Measurements from ENCODE around the gene TMEM132E. TPM values are rescaled to one million over a fixed set of nuclear protein-coding genes. Genes with fewer than 3 reads are reported as not detected.

TMEM132E gene
- total and polyA plus RNA-seq, 7 donors = 0.01 to 0.26 (median 0.03) TPM; not detected in 4

- Histone ChIP-seq H3K9me3 (no peaks in the 10 kb centered on the region), H3K36me3 (ENCODE audit: insufficient read depth in 1 of 2, low read depth in 1 of 2) (no peaks in the 10 kb centered on the region), H3K4me1 (no peaks in the 10 kb centered on the region), H3K4me3 (no peak overlapping the region), H3K27ac (no peak overlapping the region), H3K27me3 (ENCODE audit: insufficient read depth in 3 of 3, low read length in 2 of 3) (peaks cover 0 to 36% (median 9%) of the 10 kb centered on the region in 3 donors)
- 58 to 71% (median 69%) methylated on average over 5 of the region's 5 CpGs for WGBS, 3 donors
- ATAC-seq (no peak), DNase-seq (no peak)
- TF ChIP-seq, protein P1, sequence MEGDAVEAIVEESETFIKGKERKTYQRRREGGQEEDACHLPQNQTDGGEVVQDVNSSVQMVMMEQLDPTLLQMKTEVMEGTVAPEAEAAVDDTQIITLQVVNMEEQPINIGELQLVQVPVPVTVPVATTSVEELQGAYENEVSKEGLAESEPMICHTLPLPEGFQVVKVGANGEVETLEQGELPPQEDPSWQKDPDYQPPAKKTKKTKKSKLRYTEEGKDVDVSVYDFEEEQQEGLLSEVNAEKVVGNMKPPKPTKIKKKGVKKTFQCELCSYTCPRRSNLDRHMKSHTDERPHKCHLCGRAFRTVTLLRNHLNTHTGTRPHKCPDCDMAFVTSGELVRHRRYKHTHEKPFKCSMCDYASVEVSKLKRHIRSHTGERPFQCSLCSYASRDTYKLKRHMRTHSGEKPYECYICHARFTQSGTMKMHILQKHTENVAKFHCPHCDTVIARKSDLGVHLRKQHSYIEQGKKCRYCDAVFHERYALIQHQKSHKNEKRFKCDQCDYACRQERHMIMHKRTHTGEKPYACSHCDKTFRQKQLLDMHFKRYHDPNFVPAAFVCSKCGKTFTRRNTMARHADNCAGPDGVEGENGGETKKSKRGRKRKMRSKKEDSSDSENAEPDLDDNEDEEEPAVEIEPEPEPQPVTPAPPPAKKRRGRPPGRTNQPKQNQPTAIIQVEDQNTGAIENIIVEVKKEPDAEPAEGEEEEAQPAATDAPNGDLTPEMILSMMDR (IDR thresholded peaks at IDR 0.05) = no peak
- intact Hi-C loops (cut with DNase I) = no loop called here
Observed at GRCh38 chr17:34610039-34610438, 30.7 kb downstream of the TMEM132E start.

DNA sequence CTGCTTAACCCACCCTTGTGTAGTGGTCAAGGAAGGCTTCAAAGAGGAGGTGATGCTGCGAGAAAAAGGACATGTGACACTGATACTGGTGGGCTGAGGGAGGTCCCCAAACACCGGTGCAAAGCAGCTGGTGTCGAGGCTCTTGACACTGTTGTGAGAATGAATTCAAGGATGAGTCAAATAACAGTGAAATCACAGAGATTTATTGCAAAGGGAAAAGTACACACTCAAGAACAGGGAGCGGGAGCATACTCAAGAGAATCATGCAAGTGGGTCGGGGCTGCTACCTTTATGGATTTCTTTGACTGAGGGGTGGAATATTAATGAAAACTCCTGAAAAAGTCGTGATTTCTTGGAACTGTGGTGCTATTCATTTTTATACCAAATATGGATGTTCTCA, 31.1 kb downstream of the TMEM132E start:
- no peak overlapping the region for H3K4me3 ChIP-seq
- DNase-seq = no peak
- no peaks in the 10 kb centered on the region for H3K36me3 ChIP-seq (ENCODE audit: insufficient read depth in 1 of 2, low read depth in 1 of 2)
- H3K27ac ChIP-seq = no peak overlapping the region
- WGBS, 3 donors = 68% methylated on average over 6 of the region's 6 CpGs
- peaks cover 0 to 36% (median 10%) of the 10 kb centered on the region in 3 donors for H3K27me3 ChIP-seq (ENCODE audit: insufficient read depth in 3 of 3, low read length in 2 of 3)
- ATAC-seq = no peak
- no peaks in the 10 kb centered on the region for H3K9me3 ChIP-seq
- intact Hi-C loops (cut with DNase I) = no loop called here
- no peaks in the 10 kb centered on the region for H3K4me1 ChIP-seq
- TF ChIP-seq, protein P1 (IDR thresholded peaks at IDR 0.05) = no peak

- Histone ChIP-seq H3K27me3 (ENCODE audit: insufficient read depth in 3 of 3, low read length in 2 of 3) (peaks cover 0 to 23% (median 12%) of the 10 kb centered on the region in 3 donors), H3K9me3 (no peaks in the 10 kb centered on the region), H3K4me1 (no peaks in the 10 kb centered on the region), H3K4me3 (no peak overlapping the region), H3K27ac (no peak overlapping the region), H3K36me3 (ENCODE audit: insufficient read depth in 1 of 2, low read depth in 1 of 2) (no peaks in the 10 kb centered on the region)
- WGBS, 3 donors = 50 to 56% (median 54%) methylated on average over 11 to 19 of the region's 19 CpGs
- intact Hi-C loops (cut with DNase I) = no loop called here
- ATAC-seq (no peak), DNase-seq (no peak)
- TF ChIP-seq, protein P1 (IDR thresholded peaks at IDR 0.05) = no peak
Observed at GRCh38 chr17:34613064-34614019, 34.0 kb downstream of the TMEM132E start.

GRCh38 chr17:34614698-34615097, 35.3 kb downstream of the TMEM132E start:
- intact Hi-C loops (cut with DNase I) = no loop called here
- H3K27me3 ChIP-seq (ENCODE audit: insufficient read depth in 3 of 3, low read length in 2 of 3) = peaks cover 0 to 12% (median 9%) of the 10 kb centered on the region in 3 donors

More at GRCh38 chr17:34614698-34615097, 35.3 kb downstream of the TMEM132E start:
- WGBS, 3 donors = 23 to 56% (median 52%) methylated on average over 1 of the region's 1 CpG
- TF ChIP-seq, protein P1 (IDR thresholded peaks at IDR 0.05) = no peak
- H3K4me3 ChIP-seq = no peak overlapping the region
- ATAC-seq (no peak), DNase-seq (no peak)
- no peaks in the 10 kb centered on the region for H3K9me3 ChIP-seq
- no peaks in the 10 kb centered on the region for H3K36me3 ChIP-seq (ENCODE audit: insufficient read depth in 1 of 2, low read depth in 1 of 2)
- no peaks in the 10 kb centered on the region for H3K4me1 ChIP-seq
- no peak overlapping the region for H3K27ac ChIP-seq

All from psoas muscle (tissue), 8 donors.